GM23248 (cell line): ENCODE measurements around the gene TFAP2B. TPM values are rescaled to one million over a fixed set of nuclear protein-coding genes. Genes with fewer than 3 reads are reported as not detected.

Source experiments
- DNase-seq: peaks from one replicate; pipeline ENCODE4 v3.0.0-alpha.2; 2015
- H2AFZ ChIP-seq: fragments of 200-600 bp; sonication (generic); 2 replicates; pipeline ENCODE4 v1.6.1; 2016; ENCODE audit warnings: antibody characterized with exemption
- H3F3A ChIP-seq: fragments of 200-600 bp; sonication (generic); 2 replicates; pipeline ENCODE4 v1.6.1; 2016; ENCODE audit warnings: mild to moderate bottlenecking, antibody characterized with exemption, mixed run types; ENCODE audit not compliant: insufficient read depth
- H3K27ac ChIP-seq: fragments of 200-600 bp; sonication (generic); 2 replicates; pipeline ENCODE4 v1.5.1; 2016; ENCODE audit warnings: mild to moderate bottlenecking
- H3K27me3 ChIP-seq: fragments of 200-600 bp; sonication (generic); replicated peaks from 2 replicates; pipeline ENCODE4 v1.6.1; 2016; ENCODE audit warnings: mild to moderate bottlenecking; ENCODE audit not compliant: insufficient read depth
- H3K36me3 ChIP-seq: fragments of 200-600 bp; sonication (generic); 2 replicates; pipeline ENCODE4 v1.6.1; 2016; ENCODE audit warnings: low read depth, mild to moderate bottlenecking
- H3K4me1 ChIP-seq: fragments of 200-600 bp; sonication (generic); 2 replicates; pipeline ENCODE4 v1.6.1; 2016; ENCODE audit warnings: mild to moderate bottlenecking; ENCODE audit not compliant: insufficient read depth
- H3K4me2 ChIP-seq: fragments of 200-600 bp; sonication (generic); one replicate; pipeline ENCODE4 v1.6.1; 2016; ENCODE audit warnings: mild to moderate bottlenecking; ENCODE audit not compliant: unreplicated experiment
- H3K4me3 ChIP-seq: fragments of 200-600 bp; sonication (generic); 2 replicates; pipeline ENCODE4 v1.5.1; 2016; ENCODE audit warnings: mild to moderate bottlenecking
- H3K79me2 ChIP-seq: fragments of 200-600 bp; sonication (generic); 2 replicates; pipeline ENCODE4 v1.6.1; 2016; ENCODE audit warnings: mild to moderate bottlenecking; ENCODE audit not compliant: insufficient read depth
- H3K9ac ChIP-seq: fragments of 200-600 bp; sonication (generic); 2 replicates; pipeline ENCODE4 v1.6.1; 2016; ENCODE audit warnings: mild to moderate bottlenecking
- H3K9me2 ChIP-seq: fragments of 200-600 bp; sonication (generic); 2 replicates; pipeline ENCODE4 v1.6.1; 2016; ENCODE audit warnings: mixed run types, mild to moderate bottlenecking, moderate library complexity; ENCODE audit not compliant: insufficient read depth
- H3K9me3 ChIP-seq: fragments of 200-600 bp; sonication (generic); one replicate; pipeline ENCODE4 v1.6.1; 2017; ENCODE audit warnings: low read depth
- H4K20me1 ChIP-seq: fragments of 200-600 bp; sonication (generic); 2 replicates; pipeline ENCODE4 v1.6.0; 2016; ENCODE audit not compliant: insufficient read depth
- EZH2 ChIP-seq: fragments of 200-600 bp; sonication (generic); IDR thresholded peaks from 2 replicates; pipeline ENCODE4 v1.6.1; 2018; ENCODE audit warnings: antibody characterized with exemption, mild to moderate bottlenecking; ENCODE audit not compliant: insufficient read depth, poor library complexity, severe bottlenecking
- EZH2phosphoT487 ChIP-seq: fragments of 200-600 bp; sonication (generic); IDR thresholded peaks from 2 replicates; pipeline ENCODE4 v1.6.1; 2018; ENCODE audit warnings: antibody characterized with exemption, moderate library complexity, mild to moderate bottlenecking, low read depth; ENCODE audit not compliant: insufficient read depth
- WGBS, 2 experiments: methylation state at CpG; one replicate each; pipeline ENCODE4 v1.1.6; 2015 to 2017; ENCODE audit warnings: low lambda C conversion rate in 2 of 2, low coverage in 1 of 2; ENCODE audit errors: missing lambda C conversion rate in 2 of 2; 5-methylcytosine and 5-hydroxymethylcytosine counted together
- in situ Hi-C: fragments of 300-500 bp; cut with MboI; formaldehyde crosslinking; loops from 2 replicates; pipeline ENCODE4 v1.15.0; 2020
- polyA plus RNA-seq: library from polyadenylated mRNA; unstranded; fragments of >200 nt; fragmentation: Nextera tagmentation; extraction: Ambion mirVana; gene quantifications from 2 replicates; pipeline ENCODE4 v1.2.1, GENCODE V29; 2016
- total RNA-seq: library from RNA; depleted of rRNA; stranded (reverse); fragments of >200 nt; shearing (Covaris generic); gene quantifications from 2 replicates; pipeline ENCODE4 v1.2.3, GENCODE V29; 2014

Gene TFAP2B
- total and polyA plus RNA-seq, 2 experiments from 2014 or later: not detected

GRCh38 chr6:50847890-50848594 lies 29.4 kb downstream of the TFAP2B start:
- no peak overlapping the region for H3K4me3 ChIP-seq
- no peaks in the 10 kb centered on the region for H3K79me2 ChIP-seq
- H3K4me1 ChIP-seq: no peaks in the 10 kb centered on the region
- no peak for DNase-seq
- H3F3A ChIP-seq: no peaks in the 10 kb centered on the region
- H3K9ac ChIP-seq: no peak overlapping the region
- no peaks in the 10 kb centered on the region for H4K20me1 ChIP-seq
- H3K9me2 ChIP-seq: no peaks in the 10 kb centered on the region
- 1 to 4% methylated on average over 7 of the region's 7 CpGs for WGBS, 2 experiments
- H3K4me2 ChIP-seq: no peak overlapping the region
- in situ Hi-C loops: no loop called here
- H3K9me3 ChIP-seq: no peaks in the 10 kb centered on the region
- H3K27ac ChIP-seq: no peak overlapping the region
- no peak overlapping the region for H2AFZ ChIP-seq
- TF ChIP-seq EZH2phosphoT487 (no peak), EZH2 (no peak)
- no peaks in the 10 kb centered on the region for H3K36me3 ChIP-seq
- H3K27me3 ChIP-seq: peaks cover 61% of the 10 kb centered on the region

- 7 to 8% methylated on average over 27 of the region's 27 CpGs for WGBS, 2 experiments
- in situ Hi-C loops: no loop called here
- Histone ChIP-seq H2AFZ (no peak overlapping the region), H3K36me3 (no peaks in the 10 kb centered on the region), H3K9me2 (no peaks in the 10 kb centered on the region), H3K79me2 (no peaks in the 10 kb centered on the region), H3K4me3 (no peak overlapping the region), H3K27ac (no peak overlapping the region), H3F3A (no peaks in the 10 kb centered on the region), H4K20me1 (no peaks in the 10 kb centered on the region), H3K4me1 (no peaks in the 10 kb centered on the region), H3K9me3 (no peaks in the 10 kb centered on the region), H3K27me3 (peaks cover 50% of the 10 kb centered on the region), H3K4me2 (no peak overlapping the region), H3K9ac (no peak overlapping the region)
- no peak for TF ChIP-seq EZH2
- TF ChIP-seq EZH2phosphoT487: no peak
- DNase-seq: no peak
Measured at GRCh38 chr6:50848989-50849795, 30.5 kb downstream of the TFAP2B start.

GRCh38 chr6:50849796-50850180 lies 31.1 kb downstream of the TFAP2B start:
- in situ Hi-C loops: no loop called here

DNA sequence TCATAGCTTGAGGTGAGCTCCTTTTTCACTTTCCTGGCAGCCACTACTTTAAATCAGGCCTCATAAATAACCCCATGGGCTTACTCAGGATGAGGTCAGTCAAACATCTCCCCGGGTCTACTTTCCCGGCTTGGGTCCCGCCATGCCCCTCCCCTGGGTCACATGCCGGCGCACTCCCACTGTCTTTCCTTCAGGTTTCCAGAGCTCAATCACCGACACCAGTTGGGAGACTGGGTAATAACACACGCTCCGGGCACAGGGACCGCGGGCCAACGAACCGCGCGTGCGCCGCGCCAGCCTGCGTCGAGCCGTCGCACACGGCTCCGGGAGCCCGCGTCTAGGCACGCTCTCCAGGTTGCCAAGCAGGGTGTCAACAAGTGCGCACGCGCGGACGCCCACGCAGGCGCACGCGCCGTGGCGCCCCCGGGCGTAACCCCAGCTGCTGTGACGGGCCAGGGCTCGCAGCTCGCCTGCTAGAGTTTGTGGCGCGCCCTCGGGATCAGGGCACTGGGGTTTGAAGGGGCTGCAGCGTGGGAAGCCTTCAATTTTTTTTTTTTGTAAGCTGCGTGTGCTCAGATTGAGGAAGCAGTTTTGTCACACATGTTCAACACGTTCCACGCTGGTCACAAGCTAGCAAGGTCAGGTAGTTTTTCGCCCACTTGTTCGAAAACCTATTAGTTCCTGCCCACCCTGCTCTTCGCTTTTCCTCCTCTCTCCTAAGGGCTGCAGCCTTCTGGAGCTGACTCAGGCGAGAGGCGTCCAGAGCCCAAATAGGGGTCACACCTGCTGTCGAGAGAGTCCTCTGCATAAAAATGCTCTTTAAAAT lies 31.8 kb downstream of the TFAP2B start:
- in situ Hi-C loops: no loop called here
- Histone ChIP-seq H3K9me2 (no peaks in the 10 kb centered on the region), H3K27ac (no peak overlapping the region), H3K36me3 (no peaks in the 10 kb centered on the region), H3K79me2 (no peaks in the 10 kb centered on the region), H3K27me3 (peaks cover 38% of the 10 kb centered on the region), H3K9me3 (no peaks in the 10 kb centered on the region), H3K4me3 (no peak overlapping the region), H4K20me1 (no peaks in the 10 kb centered on the region), H3F3A (no peaks in the 10 kb centered on the region), H3K4me1 (no peaks in the 10 kb centered on the region), H3K9ac (no peak overlapping the region), H2AFZ (no peak overlapping the region), H3K4me2 (no peak overlapping the region)
- 10 to 11% methylated on average over 54 to 55 of the region's 55 CpGs for WGBS, 2 experiments
- TF ChIP-seq EZH2phosphoT487 (no peak), EZH2 (no peak)
- no peak for DNase-seq

More at GRCh38 chr6:50849796-50850180, 31.1 kb downstream of the TFAP2B start:
- no peak overlapping the region for H3K4me3 ChIP-seq
- no peak overlapping the region for H3K27ac ChIP-seq
- 0 to 5% methylated on average over 16 to 22 of the region's 22 CpGs for WGBS, 2 experiments
- no peaks in the 10 kb centered on the region for H3K36me3 ChIP-seq
- no peak for DNase-seq
- no peaks in the 10 kb centered on the region for H3K9me2 ChIP-seq
- peaks cover 44% of the 10 kb centered on the region for H3K27me3 ChIP-seq
- H3F3A ChIP-seq: no peaks in the 10 kb centered on the region
- H3K4me2 ChIP-seq: no peak overlapping the region
- TF ChIP-seq EZH2phosphoT487 (no peak), EZH2 (no peak)
- H3K4me1 ChIP-seq: no peaks in the 10 kb centered on the region
- H3K9ac ChIP-seq: no peak overlapping the region
- H3K9me3 ChIP-seq: no peaks in the 10 kb centered on the region
- H2AFZ ChIP-seq: no peak overlapping the region
- no peaks in the 10 kb centered on the region for H4K20me1 ChIP-seq
- no peaks in the 10 kb centered on the region for H3K79me2 ChIP-seq
